ENCODE results near the gene MTRFR.

The MTRFR gene

DNA sequence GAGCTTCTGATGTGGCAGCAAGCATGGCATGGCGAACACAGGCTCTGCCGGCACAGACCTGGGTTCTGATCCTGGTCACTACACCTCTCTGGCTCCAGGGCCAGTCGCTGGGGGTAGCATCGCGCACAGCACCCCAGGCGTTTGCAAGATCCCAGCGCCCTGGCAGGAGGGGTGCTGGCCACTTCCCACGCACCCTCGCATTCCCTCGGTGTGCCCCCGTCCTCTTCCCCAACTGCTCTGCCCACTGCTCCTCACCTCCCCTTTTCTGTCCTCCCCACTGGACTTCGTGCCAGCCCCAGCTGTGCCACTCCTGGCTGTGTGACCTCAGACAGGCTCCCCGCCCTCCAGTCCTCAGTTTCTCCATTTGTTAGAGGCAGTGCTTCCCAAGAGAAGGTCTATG is 35.6 kb downstream of the MTRFR start:
- H3K27ac ChIP-seq = no peak overlapping the region
- no peak for TF ChIP-seq ZFX (IDR thresholded peaks at IDR 0.05)
- TF ChIP-seq, protein P1, sequence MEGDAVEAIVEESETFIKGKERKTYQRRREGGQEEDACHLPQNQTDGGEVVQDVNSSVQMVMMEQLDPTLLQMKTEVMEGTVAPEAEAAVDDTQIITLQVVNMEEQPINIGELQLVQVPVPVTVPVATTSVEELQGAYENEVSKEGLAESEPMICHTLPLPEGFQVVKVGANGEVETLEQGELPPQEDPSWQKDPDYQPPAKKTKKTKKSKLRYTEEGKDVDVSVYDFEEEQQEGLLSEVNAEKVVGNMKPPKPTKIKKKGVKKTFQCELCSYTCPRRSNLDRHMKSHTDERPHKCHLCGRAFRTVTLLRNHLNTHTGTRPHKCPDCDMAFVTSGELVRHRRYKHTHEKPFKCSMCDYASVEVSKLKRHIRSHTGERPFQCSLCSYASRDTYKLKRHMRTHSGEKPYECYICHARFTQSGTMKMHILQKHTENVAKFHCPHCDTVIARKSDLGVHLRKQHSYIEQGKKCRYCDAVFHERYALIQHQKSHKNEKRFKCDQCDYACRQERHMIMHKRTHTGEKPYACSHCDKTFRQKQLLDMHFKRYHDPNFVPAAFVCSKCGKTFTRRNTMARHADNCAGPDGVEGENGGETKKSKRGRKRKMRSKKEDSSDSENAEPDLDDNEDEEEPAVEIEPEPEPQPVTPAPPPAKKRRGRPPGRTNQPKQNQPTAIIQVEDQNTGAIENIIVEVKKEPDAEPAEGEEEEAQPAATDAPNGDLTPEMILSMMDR (conservative IDR thresholded peaks at IDR 0.05) = no peak

DNA sequence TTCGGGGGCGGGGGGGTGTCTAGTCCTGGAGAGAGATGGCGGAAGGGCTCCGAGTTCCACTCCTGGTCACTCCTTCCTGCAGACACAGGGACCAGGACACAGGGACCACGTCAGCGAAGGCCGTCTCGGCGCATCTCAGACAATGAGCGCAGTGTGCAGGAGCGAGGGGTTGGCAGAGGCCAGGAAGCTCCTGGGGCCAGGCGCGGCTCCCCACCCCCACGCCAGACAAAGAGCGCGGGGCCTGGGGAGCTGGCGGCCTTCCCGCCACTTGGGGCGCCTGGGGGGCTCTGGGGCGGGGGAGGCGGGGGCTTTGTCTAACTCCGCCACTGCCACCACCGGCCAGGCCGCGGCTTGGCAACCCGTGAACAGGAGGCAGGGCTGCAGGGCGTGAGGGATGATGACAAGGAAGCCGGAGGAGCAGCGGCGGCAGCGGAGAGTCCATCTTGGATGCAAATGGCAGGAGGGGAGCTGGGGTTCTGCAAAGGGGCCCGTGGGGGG is 36.2 kb downstream of the MTRFR start:
- peak overlapping the region; percentile 88 for H3K27ac ChIP-seq
- TF ChIP-seq, protein P1 (conservative IDR thresholded peaks at IDR 0.05) = no peak
- TF ChIP-seq ZFX (IDR thresholded peaks at IDR 0.05) = no peak

DNA sequence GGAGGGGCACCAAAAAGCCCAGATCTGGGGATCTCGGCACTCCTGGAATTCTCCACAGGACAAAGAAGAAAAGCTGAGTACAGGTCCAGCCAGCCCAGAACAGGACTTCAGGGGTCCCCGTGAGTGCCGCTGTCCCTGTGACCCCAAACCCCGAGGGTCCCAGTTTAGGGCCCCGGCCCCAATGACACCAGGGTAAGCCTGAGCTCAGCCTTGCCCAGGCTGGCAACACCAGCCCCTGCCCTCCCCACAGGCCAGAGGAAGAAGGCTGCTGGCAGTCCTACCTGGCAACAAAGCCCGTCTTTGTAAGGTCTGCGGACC is 36.6 kb downstream of the MTRFR start:
- TF ChIP-seq, protein P1 (conservative IDR thresholded peaks at IDR 0.05) = no peak
- no peak for TF ChIP-seq ZFX (IDR thresholded peaks at IDR 0.05)
- peak overlapping the region; percentile 88 for H3K27ac ChIP-seq

DNA sequence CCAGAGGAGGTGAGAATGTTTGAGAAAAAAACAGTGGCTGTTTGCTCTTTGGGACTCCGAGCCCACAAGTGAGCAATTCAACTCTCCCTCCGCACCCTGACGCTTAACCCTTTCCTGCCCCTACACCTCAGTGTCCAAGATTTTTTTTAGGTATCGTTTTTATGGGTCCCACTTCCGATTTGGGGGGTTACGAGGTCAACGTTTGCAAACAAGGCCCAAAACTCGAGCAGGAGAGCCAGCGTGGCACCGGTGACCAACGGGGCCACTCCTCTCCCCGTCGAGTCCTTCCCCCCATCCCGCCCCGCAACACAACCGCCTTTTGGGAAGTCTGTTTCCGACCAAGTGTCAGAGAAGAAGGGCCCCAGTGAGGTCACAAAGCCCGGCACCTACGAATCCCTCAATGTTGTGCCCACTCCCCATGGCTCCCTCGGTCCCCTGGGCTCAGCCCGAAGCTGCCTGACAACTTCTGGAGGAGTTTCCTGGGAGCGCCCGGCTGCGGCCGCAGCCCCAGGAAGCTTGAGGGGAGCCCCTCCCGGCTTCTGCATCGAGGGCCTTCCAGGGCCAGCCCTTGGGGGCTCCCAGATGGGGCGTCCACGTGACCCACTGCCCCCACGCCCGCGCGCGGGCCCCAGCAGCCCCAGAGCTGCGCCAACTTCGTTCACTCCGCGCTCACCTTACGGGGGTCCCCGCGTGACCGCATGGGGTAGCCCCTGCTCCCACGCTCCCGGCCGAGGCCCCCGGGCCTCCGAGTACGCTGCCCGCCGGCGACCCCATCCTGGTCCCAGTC is 37.2 kb downstream of the MTRFR start:
- TF ChIP-seq, protein P1 (conservative IDR thresholded peaks at IDR 0.05) = no peak
- TF ChIP-seq ZFX (IDR thresholded peaks at IDR 0.05) = no peak
- H3K27ac ChIP-seq = peak overlapping the region; percentile 88

DNA sequence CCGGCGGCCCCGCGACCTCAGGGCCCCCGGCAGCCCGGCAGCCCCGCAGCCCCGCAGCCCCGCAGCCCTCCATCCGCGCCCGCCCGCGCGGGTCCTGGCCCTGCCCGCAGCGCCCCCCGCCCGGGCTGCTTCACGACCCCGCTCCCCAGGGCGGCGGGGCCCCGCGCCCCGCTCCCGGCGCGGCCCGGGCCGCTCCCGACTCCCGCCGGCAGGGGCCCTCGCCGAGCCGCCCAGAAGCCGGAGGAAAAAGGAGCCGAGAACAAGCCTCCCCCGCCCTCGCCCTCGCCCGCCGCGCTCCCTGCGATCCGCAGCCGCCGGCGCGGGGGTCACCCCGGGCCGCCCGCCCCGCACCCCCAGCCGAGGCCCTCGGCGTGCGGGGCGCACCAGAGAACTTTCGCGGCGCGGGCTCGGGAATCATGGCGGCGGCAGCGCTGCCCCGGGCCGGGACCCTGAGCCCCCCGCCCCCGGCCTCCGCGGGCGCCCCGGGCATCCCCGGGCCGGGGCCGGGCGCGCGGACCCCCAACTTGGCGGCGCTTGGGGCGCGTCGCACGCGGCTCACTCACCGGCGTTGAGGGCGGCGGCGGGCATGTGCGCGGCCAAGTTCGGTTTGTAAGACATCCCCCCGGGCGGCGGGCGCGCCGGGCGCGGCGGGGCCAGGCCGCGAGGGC is 37.9 kb downstream of the MTRFR start:
- TF ChIP-seq, protein P1 (conservative IDR thresholded peaks at IDR 0.05) = peak; percentile 87
- TF ChIP-seq ZFX (IDR thresholded peaks at IDR 0.05) = peak; percentile 52
- peak overlapping the region; percentile 88 for H3K27ac ChIP-seq

DNA sequence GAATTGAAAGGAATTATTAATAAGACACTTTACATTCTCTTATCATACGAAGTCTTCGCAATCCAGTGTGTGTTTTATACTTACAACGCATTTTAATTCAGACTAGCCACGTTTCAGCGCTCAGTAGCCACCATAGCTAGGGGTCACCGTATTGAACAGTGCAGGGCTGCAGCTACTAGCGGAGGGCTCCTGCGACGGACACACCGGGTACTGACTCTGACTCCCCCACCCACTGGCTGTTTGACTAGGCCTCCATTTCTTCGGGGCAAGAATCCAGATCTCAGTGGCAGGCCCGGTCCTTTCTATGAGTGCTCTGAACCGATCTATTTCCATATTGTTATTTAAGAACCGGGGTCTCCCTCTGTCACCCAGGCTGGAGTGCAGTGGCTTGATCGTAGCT is 39.9 kb downstream of the MTRFR start:
- no peak for TF ChIP-seq ZFX (IDR thresholded peaks at IDR 0.05)
- TF ChIP-seq, protein P1 (conservative IDR thresholded peaks at IDR 0.05) = no peak
- H3K27ac ChIP-seq = no peak overlapping the region

DNA sequence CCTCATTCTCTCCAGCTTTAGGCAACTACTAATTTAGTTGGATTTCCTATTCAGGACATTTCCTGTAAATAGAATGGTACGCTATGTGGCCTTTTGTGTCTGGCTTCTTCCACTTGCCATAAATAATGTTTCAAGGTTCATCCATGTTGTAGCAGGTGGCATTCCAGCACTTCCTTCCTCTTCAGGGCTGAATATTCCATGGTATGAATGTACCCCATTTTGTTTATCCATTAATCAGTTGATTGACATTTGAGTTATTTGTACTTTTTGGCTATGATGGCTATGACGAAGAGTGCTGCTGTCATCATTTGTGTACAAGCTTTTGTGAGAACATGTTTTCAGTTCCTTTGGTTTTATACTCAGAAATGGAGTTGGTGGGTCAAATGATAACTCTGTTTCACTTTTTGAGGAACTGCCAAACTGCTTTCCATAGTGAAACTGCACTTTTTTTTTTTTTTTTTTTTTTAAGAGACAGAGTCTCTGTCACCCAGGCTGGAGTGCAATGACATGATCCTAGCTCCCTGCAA is 44.9 kb downstream of the MTRFR start:
- H3K27ac ChIP-seq = no peak overlapping the region
- TF ChIP-seq ZFX (IDR thresholded peaks at IDR 0.05) = no peak
- TF ChIP-seq, protein P1 (conservative IDR thresholded peaks at IDR 0.05) = no peak
